Measurements from ENCODE around the gene WFDC6.
"Not testable (repeated sequence)": the region's sequence is repeated elsewhere in the genome, so short reads cannot be mapped to it uniquely, and the experiment has no call there.

WFDC6 gene

GRCh38 chr20:45539382-45539781 is at the start of gene WFDC6:
Gene WFDC6 (minus strand): TSS chr20:45539482. CDS start chr20:45539407, 75 bp downstream.
- FAIRE-seq, result no peak

DNA sequence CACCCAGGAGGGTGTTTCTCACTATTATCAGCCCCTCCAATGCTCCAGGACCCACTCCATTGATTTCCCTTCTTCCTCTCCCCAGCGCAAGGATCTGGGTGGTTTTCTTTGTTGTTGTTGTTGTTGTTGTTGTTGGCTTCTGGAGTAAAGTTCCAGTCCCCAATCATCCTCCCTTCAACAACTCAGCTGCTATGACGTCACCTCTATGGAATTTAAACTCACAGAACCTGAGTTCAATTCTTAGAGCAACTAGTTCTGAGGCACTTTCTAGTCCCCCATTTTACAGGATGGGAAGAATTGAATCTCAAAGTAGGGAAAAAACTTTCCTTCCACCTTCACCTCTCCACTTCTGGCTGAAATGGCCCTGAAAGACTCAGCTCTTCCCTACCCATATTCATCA is 49.5 kb upstream of the WFDC6 start:
- FAIRE-seq, result no peak

DNA sequence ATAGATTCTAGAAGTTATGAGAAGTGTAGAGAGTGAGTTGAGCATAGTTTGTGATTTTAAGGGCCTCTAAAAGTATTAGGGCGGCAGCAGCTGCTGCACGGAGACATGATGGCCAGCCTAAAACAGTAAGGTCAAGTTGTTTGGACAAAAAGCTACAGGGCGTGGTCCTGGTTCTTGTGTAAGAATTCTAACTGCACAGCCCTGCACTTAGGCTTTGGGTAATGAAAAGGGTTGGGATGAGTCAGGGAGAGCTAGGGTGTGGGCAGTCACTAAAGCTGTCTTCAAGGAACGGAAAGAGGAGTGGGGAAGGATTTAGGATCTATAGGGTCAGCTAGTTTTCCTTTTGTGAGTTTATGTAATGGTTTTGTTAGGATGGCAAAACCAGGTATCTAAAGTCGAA is 46.7 kb upstream of the WFDC6 start:
- not testable (repeated sequence) for FAIRE-seq

DNA sequence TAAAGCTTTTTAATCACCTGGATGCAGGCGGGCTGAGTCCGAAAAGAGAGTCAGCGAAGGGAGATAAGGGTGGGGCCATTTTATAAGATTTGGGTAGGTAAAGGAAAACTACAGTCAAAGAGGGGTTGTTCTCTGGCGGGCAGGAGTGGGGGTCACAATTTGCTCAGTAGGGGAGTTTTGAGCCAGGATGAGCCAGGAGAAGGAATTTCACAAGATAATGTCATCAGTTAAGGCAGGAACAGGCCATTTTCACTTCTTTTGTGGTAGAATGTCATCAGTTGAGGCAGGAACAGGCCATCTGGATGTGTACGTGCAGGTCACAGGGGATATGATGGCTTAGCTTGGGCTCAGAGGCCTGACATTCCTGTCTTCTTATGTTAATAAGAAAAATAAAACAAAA is 45.0 kb upstream of the WFDC6 start:
- not testable (repeated sequence) for FAIRE-seq

DNA sequence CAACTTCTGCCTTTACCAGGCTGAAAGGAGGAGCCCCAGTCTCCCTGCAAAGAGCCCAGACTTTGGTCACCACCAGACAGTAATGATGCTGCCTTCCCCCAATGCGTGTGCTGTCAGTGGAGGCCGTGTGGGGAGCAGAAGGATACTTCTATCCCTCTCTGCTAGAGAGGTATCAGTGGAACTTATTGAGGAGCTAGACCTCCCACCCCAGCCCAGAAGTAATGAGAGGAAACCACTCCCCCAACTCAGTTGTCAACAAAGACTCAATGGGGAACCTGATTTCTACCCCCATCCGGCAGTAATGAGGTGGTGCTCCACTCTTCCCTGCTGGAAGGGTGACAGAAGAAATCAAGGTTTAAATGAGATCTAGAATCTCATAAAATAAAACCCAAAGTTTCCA is 44.2 kb upstream of the WFDC6 start:
- no peak for FAIRE-seq

- FAIRE-seq, result no peak
Observed at GRCh38 chr20:45581702-45582101, 42.4 kb upstream of the WFDC6 start.

DNA sequence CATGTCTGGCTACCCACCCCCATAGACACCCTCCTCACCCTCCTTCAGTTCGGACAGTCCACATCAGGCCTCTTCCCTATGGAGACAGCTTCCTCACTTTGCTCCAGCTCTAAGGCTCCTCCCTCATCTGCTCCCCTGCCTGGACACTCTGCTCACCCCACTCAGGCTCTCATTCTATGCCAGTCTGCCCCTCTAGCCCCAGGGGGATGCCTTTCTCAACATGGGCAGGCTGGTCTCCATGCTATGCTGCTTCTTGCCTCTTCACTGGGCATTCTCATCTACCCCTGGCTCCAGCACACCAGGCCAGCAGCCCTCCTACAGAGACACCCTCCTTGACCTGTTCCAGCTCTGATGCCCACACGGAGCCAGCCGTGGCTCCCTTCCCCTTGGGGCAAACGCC is 39.9 kb upstream of the WFDC6 start, which contains the start of gene WFDC8:
TSS of gene WFDC8 (minus strand) at position 101 of the 400 bp plus-strand sequence. CDS start at position 64, 37 bp downstream.
- no peak for FAIRE-seq

GRCh38 chr20:45578231-45578630 is 38.9 kb upstream of the WFDC6 start:
- FAIRE-seq, result no peak

DNA sequence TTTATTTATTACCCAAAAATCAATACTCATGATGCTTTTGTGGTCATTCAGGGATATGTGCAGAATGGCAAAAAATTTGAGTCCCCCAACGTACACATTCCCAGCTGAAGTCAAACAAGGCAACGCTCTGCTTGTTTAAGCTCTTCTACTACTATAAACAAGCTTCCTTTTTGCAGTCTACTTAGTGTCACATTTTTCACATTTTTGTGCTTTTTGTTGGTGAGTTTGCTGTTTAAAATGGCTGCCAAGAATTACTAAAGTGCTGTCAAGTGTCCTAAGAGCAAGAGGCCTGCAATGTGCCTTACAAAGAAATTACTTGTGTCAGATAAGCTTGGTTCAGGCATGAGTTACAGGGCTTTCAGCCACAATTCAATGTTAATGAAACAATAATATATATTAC is 37.7 kb upstream of the WFDC6 start:
- FAIRE-seq, result no peak

GRCh38 chr20:45575931-45576330 is 36.6 kb upstream of the WFDC6 start:
- FAIRE-seq, result no peak

DNA sequence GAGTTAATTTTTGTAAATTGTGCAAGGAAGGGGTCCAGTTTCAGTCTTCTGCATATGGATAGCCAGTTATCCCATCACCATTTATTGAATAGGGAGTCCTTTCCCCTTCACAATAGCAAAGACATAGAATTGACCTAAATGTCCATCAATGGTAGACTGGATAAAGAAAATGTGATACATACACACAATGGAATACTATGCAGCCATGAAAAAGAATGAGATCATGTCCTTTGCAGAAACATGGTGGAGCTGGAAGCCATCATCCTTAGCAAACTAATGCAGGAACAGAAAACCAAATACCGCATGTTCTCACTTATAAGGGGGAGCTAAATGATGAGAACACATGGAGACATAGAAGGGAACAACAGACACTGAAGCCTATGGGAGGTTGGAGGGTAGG is 30.4 kb upstream of the WFDC6 start:
- FAIRE-seq, result not testable (repeated sequence)

DNA sequence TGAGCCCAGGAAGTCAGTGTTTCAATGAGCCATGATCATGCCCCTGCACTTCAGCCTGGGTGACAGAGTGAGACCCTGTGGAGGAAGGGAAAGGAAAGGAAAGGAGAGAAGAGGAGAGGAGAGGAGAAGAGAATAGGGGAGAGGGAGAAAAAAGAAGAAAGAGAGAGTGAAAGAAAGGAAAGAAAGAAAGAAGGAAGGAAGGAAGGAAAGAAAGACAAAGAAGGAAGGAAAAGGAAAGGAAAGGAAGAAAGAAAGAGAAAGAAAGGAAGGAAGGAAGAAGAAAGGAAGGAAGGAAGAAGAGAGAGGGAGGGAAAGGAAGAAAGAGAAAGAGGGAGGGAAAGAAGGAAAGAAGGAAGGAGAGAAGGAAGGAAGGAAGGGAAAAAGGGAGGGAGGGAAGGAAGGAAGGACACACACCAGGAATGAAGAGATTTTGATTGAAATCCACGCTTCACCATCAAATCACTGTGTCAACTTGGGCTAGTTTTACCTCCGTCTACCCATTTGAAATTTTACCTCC is 25.5 kb upstream of the WFDC6 start:
- no peak for FAIRE-seq

- no peak for FAIRE-seq
Observed at GRCh38 chr20:45555198-45555597, 15.9 kb upstream of the WFDC6 start.

- FAIRE-seq, result no peak
Observed at GRCh38 chr20:45552456-45552855, 13.2 kb upstream of the WFDC6 start.

DNA sequence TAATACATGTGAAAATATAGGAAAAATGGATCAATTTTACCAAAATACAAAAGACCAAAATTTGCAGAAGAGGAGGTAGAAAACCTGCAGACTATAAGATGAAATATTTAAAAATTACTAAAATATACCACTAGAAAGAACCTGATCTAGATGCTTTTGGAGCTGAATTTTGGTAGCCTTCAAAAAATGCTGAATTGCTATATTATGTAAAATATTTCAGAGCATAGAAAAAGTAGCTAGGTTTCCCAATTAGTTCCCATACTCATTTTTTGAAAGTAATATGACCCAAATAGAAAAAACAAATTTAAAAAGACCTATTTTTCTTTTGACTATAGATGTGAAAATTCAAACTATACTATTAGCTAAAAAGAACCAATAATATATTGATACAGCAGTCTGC is 11.5 kb upstream of the WFDC6 start:
- FAIRE-seq, result no peak

GRCh38 chr20:45548410-45548809 is 9.1 kb upstream of the WFDC6 start:
- FAIRE-seq, result no peak

DNA sequence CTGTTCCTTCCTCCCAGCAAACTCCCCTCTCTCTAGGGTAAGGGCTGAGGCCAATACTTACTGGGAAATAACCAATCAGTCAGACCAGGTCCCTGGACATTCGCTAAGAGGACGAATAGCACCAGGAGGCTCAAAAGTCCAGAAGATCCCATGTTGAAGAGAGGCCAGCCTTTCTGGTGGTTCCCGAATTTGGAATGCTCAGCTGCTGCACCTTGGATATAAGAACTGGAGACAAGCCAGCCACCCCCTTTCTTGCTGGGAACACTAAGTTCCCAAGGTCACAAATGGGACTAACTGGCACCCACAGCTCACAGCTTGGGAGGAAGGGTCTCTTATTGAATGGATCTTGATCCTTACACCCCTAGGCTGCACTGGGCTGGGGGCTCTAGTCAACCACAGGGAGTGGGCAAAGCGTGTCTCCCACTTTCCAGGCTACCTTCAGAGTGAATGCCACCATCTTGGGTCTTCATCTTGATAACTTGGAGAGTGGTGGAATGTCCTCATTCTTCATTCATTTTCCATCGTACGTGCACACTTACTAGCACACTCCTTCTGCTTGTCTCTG is 8.0 kb upstream of the WFDC6 start, which contains the start of gene EPPIN:
TSS of gene EPPIN (minus strand) at position 196 of the 565 bp plus-strand sequence. CDS start at position 152, 44 bp downstream.
- no peak for FAIRE-seq

DNA sequence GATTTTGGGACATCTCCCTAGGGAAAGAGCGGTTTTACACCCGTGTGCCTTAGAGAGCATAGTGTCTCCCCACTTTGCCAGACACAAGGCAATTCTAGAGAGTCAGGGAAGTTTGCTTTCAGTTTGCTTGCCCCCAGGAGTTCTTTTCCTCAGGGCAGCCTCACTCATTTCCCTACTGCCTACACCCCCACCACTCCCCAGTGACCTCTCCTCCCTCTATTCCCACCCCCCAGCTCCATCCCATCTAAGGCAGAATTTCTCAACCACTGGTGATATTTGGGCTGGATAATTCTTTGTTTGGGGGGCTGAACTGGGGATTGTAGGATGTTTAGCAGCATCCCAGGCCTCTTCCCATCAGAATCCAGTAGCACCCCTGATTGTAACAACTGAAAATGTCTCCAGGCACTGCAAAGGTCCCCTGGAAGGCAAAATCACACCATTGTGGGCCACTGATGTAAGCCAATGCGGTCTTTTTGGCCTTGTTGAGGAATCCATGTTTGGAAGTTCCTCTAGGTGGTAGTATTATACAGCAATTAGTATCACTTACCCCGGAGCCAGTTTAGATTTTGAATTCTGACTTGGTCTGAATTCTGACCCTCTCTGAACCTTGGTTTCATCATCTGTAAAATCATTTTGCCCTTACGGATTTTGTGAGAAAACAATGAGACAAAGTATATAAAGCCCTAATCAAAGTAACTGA is 6.6 kb upstream of the WFDC6 start:
- FAIRE-seq, result no peak

DNA sequence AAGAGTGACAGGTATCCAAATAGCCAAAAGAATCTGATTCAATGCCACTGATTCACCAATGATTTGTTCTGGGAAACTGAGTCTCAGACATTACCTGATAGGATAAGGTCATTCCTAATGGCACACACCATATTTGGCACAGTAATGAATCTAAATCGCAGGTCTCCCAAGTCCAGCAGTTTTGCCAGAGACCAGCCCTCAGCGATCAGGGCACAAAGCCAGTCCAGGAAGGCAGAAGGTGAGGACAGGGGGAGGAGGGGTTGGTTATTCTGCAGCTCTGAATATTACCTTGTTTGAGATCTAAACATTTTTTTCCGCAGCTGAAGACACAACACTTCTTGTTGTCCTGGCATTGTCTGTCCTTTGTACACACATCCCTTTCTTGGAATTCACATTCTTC is 6.1 kb upstream of the WFDC6 start:
- FAIRE-seq, result no peak

DNA sequence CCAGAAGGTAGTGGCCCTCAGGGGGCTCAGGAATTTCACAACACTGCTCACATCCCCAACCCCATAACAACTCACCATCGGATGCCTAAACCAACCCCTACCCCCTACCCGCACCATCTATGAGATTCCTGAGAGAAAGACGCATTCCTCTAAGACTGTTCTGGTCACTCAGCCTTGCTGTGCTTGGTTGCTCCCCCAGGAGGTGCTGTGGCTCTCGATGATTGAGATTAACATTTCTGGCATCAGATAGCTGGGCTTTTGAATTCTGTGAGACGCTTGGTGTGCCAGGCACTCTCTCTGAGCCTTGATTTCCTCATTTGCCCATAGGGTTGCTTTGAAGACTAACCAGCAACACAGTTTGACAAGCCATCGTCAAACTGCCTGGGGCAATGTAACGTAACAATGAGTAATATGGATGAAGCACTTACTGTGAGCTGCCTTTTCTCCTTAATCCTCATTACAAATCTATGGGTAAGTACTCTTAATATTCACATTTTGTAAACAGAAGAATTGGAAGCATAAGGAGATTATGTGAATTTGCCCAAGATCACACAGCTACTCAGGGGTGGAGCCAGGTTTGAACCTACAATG is 978 bp downstream of the WFDC6 start:
- no peak for FAIRE-seq

- no peak for FAIRE-seq
Observed at GRCh38 chr20:45527294-45527693, 12.0 kb downstream of the WFDC6 start.

GRCh38 chr20:45523821-45524220 is 15.5 kb downstream of the WFDC6 start:
- FAIRE-seq, result no peak

DNA sequence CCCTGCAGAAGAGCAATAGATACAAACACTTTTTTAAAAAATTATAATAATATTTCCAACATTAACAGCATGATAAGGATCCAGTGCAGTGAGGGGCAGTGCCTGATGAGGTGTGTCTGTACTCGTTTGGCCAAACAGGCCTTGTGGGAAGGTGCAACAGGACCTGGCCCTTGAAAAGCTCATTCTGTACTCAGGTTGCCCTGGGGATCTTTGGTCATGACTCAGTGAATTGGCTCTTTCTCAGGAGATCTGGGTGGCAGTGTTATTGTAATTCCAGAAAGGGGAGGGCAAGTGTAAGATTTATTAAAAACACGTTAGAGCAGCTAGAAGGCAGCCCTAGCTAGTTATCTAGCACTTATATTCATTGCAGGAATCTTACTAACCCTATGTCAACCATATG is 21.0 kb downstream of the WFDC6 start:
- no peak for FAIRE-seq

All from G401.6 (cell line).